ENCODE data around the gene PRM1.

- TF ChIP-seq EZH2phosphoT487 (IDR thresholded peaks at IDR 0.05; ENCODE audit: insufficient read depth, low read depth) (no peak), EZH2 (IDR thresholded peaks at IDR 0.05; ENCODE audit: insufficient read depth, poor library complexity, severe bottlenecking) (no peak)
Measured at GRCh38 chr16:11318817-11319216, 37.7 kb upstream of the PRM1 start.
